ENCODE data around the gene CAB39.

DNA sequence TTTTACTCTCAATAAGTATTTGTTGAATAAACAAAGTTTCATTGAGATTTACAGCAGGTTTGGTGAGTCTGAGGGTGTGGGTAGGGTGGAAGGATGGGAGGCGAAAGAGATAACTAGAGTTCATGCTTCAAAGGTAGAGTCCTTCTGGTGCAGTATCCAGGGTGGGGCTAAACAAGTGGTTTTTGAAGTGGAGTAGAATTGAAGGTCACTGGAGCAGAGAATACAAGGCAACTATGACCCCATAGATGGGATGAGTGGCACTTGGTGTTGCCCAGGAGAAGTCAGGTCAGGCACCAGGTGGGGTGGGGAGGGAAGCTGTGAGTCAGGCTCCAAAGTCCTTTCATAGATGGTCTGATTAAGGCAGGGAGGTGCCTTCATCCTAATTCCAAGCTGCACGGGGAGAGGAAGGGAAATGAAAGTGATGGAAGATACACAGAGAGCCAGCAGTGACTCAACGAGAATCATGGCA, 6.6 kb upstream of the CAB39 start:
- TF ChIP-seq, protein P1, sequence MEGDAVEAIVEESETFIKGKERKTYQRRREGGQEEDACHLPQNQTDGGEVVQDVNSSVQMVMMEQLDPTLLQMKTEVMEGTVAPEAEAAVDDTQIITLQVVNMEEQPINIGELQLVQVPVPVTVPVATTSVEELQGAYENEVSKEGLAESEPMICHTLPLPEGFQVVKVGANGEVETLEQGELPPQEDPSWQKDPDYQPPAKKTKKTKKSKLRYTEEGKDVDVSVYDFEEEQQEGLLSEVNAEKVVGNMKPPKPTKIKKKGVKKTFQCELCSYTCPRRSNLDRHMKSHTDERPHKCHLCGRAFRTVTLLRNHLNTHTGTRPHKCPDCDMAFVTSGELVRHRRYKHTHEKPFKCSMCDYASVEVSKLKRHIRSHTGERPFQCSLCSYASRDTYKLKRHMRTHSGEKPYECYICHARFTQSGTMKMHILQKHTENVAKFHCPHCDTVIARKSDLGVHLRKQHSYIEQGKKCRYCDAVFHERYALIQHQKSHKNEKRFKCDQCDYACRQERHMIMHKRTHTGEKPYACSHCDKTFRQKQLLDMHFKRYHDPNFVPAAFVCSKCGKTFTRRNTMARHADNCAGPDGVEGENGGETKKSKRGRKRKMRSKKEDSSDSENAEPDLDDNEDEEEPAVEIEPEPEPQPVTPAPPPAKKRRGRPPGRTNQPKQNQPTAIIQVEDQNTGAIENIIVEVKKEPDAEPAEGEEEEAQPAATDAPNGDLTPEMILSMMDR (conservative IDR thresholded peaks at IDR 0.05 in 1 of 2, IDR thresholded peaks at IDR 0.05 in 1 of 2; ENCODE audit: extremely low read depth in 1 of 2, insufficient read depth in 1 of 2, low read depth in 1 of 2, low read length in 2 of 2), result no peak
- TF ChIP-seq EZH2 (IDR thresholded peaks at IDR 0.05; ENCODE audit: borderline replicate concordance, low read length), result no peak
